Ramos (cell line): Measurements from ENCODE around the gene FGGY.
"Not testable (repeated sequence)": the region's sequence is repeated elsewhere in the genome, so short reads cannot be mapped to it uniquely, and the experiment has no call there.

ENCODE experiments used
- in situ Hi-C: fragments of 300-500 bp; cut with MboI; formaldehyde crosslinking; loops from one replicate; pipeline ENCODE4 v1.14.3; 2022; ENCODE audit warnings: low sequenced_read_pairs; ENCODE audit not compliant: unreplicated experiment

The FGGY gene

GRCh38 chr1:59556398-59556797 is 259.5 kb downstream of the FGGY start:
- in situ Hi-C loops, result no loop called here

- in situ Hi-C loops, result no loop called here
Observed at GRCh38 chr1:59556802-59557548, 260.1 kb downstream of the FGGY start.

DNA sequence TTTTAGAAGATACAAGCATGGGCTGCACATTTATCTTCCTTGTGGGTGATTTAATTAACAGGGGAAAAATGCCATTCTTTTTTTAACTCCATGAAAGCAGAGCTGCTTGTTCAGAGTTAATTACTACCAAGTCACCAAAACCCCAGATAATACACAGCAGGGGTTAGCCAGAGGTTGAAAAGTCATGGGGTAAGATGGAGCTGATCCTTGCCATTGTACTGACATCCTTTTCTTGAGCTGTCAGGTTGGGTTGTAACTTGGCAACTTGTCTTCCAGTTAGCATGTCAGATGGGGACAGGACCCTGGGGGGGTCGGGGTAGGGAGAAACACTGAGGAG is 260.6 kb downstream of the FGGY start:
- in situ Hi-C loops, result no loop called here

GRCh38 chr1:59558580-59558979 is 261.7 kb downstream of the FGGY start:
- in situ Hi-C loops, result not testable (repeated sequence)

DNA sequence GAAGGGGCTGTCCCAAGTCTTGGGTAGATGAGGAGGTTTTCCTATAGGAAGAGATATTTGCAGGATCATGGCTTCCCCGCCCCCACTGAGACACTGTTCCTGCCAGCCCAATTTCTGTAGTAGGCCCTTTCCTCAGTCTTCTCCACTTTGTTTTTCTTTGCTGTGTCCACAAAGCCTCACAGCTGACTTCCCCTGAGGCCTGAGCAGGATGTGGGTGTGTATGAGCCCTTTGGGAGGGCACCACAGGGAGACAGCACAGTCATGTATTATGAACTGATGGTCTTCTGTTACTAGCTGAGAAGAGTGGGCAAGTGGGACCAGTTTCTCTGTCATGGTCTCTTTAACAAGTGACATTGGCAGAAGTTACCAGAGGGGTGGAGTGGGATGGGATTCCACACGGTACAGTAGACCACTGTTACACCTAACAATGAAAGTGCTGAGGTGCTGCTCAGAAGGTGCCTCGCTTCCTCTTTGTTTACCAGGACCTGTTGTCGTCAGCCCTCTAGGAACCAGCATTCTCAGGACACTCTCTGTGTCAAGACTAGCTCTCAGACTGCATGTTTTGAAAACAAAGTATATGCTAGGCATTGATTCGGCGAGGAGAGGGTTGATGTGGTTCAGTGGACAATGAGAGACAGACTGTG is 264.0 kb downstream of the FGGY start:
- in situ Hi-C loops, result no loop called here

- in situ Hi-C loops, result no loop called here
Observed at GRCh38 chr1:59561796-59562195, 264.9 kb downstream of the FGGY start.

GRCh38 chr1:59564192-59564891 is 267.4 kb downstream of the FGGY start:
- in situ Hi-C loops, result no loop called here

- in situ Hi-C loops, result no loop called here
Observed at GRCh38 chr1:59565611-59566410, 268.9 kb downstream of the FGGY start.

DNA sequence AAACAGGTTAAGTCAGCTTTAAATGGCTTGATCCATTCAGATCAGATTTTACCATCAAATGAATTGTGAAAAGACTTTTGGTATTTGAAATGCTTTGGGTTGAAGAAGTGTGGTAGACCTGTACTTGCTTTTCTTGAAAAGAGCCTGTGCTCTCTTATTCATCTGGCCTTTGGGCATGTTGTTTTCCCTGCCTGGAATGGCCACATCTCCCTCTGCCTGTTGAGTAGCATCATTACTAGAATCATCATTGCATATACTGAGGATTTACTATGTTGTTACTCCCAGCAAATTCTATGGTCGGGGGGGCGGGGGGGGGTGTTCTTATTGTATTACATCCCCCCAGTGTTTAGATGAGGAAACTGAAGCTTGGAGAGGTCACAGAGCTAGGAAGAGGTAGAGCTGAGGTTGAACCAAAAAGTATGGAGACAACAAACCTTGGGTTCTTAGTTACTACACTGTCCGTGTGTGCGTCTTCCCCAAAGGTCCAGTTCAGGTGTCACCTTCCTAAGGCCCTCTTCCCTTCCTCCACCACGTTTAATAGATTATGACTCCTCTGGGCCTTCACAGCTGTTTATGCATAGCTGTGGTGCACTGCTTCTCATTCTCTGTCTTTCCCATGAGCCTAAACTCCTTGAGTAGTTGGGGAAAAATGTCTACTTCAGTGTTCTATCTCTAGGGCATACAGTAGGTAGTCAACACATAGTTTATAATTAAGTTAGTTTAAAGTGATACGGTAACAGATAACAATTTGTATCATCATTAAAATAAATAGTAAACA is 271.5 kb downstream of the FGGY start:
- in situ Hi-C loops, result no loop called here

GRCh38 chr1:59569198-59569597 is 272.3 kb downstream of the FGGY start:
- in situ Hi-C loops, result no loop called here

DNA sequence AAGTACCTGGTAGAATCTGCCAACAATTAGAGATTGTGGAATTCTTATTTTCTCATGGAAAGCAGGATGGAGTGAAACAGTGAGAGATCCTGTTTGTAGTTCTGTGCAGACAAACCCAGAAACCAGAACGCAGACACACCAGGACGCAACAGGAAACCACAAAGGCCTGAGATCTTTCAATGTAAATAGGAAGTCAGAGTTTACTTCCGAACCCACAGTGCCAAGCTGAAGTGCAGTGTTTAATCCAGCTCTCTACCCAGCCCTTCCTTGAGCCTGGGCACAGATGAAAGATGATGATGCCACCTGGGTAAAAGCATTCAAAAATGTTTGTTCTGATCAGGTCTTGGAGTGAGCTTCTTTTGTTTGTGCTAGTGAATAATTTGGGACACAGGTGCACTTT is 273.6 kb downstream of the FGGY start:
- in situ Hi-C loops, result no loop called here

DNA sequence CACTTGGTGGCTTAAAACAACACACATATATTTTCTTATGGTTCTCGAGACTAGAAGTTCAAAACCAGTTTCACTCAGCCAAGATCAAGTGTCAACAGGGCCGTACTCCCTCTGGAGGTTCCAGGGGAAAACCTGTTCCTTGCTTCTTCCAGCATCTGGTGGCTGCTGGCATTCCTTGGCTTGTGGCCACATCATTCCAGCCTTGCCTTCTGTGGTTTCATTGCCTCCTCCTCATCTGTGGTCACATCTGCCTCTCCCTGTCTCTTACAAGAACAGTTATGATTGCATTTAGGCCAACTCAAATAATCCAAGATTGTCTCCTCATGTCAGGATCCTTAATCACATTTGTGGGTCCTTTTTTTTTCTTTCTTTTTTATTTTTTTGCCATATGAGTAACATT is 277.2 kb downstream of the FGGY start:
- in situ Hi-C loops, result no loop called here

- in situ Hi-C loops, result no loop called here
Observed at GRCh38 chr1:59577774-59578173, 280.9 kb downstream of the FGGY start.

DNA sequence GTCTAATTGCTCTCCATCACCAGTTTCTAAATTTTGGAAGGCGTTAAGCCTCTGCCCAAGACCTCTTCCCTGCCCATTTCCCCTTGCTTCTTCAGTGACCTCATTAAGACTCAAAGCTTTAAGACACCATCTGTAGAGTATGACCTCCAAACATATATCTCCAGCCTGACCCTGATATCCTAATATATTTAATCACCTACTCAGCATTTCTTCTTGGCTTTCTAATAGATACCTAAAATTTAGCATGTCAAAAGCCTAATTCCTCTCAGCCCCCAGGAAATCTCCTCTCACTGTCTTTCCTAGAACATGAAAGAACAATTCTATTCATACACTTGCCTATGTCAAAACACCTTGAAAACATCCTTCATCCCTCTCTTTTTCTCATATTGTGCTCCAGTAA is 282.3 kb downstream of the FGGY start:
- in situ Hi-C loops, result no loop called here

DNA sequence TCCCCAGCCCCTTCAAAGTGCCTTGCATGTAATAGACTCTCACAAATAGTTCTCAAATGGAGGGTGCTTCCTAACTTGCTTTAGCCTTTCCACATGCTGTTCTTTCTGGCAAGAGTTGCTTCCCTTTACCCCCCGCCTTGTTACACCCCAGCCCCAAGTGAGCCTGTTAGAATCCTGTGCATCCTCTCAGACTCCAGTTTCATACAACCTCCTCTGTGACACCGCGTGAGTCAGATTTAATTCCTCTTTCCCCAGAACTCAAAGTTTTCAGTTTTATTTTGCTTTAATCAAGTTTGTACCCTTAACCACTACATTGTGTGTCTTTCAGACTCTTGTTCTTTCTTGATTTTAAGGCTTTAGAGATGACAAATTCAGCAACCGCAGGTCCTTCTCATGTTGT is 283.4 kb downstream of the FGGY start:
- in situ Hi-C loops, result no loop called here

DNA sequence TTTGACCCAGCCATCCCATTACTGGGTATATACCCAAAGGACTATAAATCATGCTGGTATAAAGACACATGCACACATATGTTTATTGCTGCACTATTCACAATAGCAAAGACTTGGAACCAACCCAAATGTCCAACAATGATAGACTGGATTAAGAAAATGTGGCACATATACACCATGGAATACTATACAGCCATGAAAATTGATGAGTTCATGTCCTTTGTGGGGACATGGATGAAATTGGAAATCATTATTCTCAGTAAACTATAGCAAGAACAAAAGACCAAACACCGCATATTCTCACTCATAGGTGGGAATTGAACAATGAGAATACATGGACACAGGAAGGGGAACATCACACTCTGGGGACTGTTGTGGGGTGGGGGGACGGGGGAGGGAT is 295.5 kb downstream of the FGGY start:
- in situ Hi-C loops, result not testable (repeated sequence)

- in situ Hi-C loops, result no loop called here
Observed at GRCh38 chr1:59592924-59593323, 296.0 kb downstream of the FGGY start.

GRCh38 chr1:59593798-59594790 is 297.2 kb downstream of the FGGY start:
- in situ Hi-C loops, result no loop called here

- in situ Hi-C loops, result no loop called here
Observed at GRCh38 chr1:59595774-59596173, 298.9 kb downstream of the FGGY start.
